Hepatocyte (in vitro differentiated cells): Measurements from ENCODE around the gene ARMH3. TPM values are rescaled to one million over a fixed set of nuclear protein-coding genes. Genes with fewer than 3 reads are reported as not detected.

ENCODE experiments used
- DNase-seq: peaks from one replicate; pipeline ENCODE4 v3.0.0-alpha.2; 2016; ENCODE audit warnings: low spot score
- H2AFZ ChIP-seq: fragments of 200-600 bp; sonication (generic); 2 replicates; pipeline ENCODE4 v1.6.0; 2016; ENCODE audit warnings: antibody characterized with exemption, mild to moderate bottlenecking
- H3K27ac ChIP-seq: fragments of 200-600 bp; sonication (generic); 2 replicates; pipeline ENCODE4 v1.5.1; 2016; ENCODE audit warnings: mild to moderate bottlenecking
- H3K27me3 ChIP-seq: fragments of 200-600 bp; sonication (generic); 2 replicates; pipeline ENCODE4 v1.6.1; 2016
- H3K36me3 ChIP-seq: fragments of 200-600 bp; sonication (generic); replicated peaks from 2 replicates; pipeline ENCODE4 v1.5.1; 2016; ENCODE audit warnings: low read depth; ENCODE audit not compliant: insufficient read depth
- H3K4me1 ChIP-seq: fragments of 200-600 bp; sonication (generic); 2 replicates; pipeline ENCODE4 v1.5.1; 2016; ENCODE audit warnings: mild to moderate bottlenecking, moderate library complexity; ENCODE audit not compliant: insufficient read depth
- H3K4me2 ChIP-seq: fragments of 200-600 bp; sonication (generic); 2 replicates; pipeline ENCODE4 v1.6.0; 2016
- H3K4me3 ChIP-seq: fragments of 200-600 bp; sonication (generic); 2 replicates; pipeline ENCODE4 v1.5.1; 2016; ENCODE audit warnings: mild to moderate bottlenecking
- H3K79me2 ChIP-seq: fragments of 200-600 bp; sonication (generic); 2 replicates; pipeline ENCODE4 v1.6.0; 2017; ENCODE audit warnings: mild to moderate bottlenecking
- H3K9me2 ChIP-seq: fragments of 200-600 bp; sonication (generic); replicated peaks from 2 replicates; pipeline ENCODE4 v1.6.0; 2017; ENCODE audit warnings: mild to moderate bottlenecking; ENCODE audit not compliant: insufficient read depth
- H3K9me3 ChIP-seq: fragments of 200-600 bp; sonication (generic); 2 replicates; pipeline ENCODE4 v1.5.1; 2016; ENCODE audit warnings: low read depth, mild to moderate bottlenecking
- H4K20me1 ChIP-seq: fragments of 200-600 bp; sonication (generic); 2 replicates; pipeline ENCODE4 v1.6.0; 2016; ENCODE audit warnings: mild to moderate bottlenecking; ENCODE audit not compliant: insufficient read depth, poor library complexity, severe bottlenecking
- CTCF ChIP-seq: fragments of 200-600 bp; sonication (generic); IDR thresholded peaks from 2 replicates; pipeline ENCODE4 v1.5.1; 2016; ENCODE audit warnings: antibody characterized with exemption, mild to moderate bottlenecking; ENCODE audit not compliant: poor library complexity
- EZH2 ChIP-seq: fragments of 200-600 bp; sonication (generic); IDR thresholded peaks from 2 replicates; pipeline ENCODE4 v1.6.1; 2016; ENCODE audit warnings: antibody characterized with exemption, mild to moderate bottlenecking, borderline replicate concordance
- EZH2phosphoT487 ChIP-seq: fragments of 200-600 bp; sonication (generic); IDR thresholded peaks from one replicate; pipeline ENCODE4 v1.6.1; 2018; ENCODE audit warnings: antibody characterized with exemption, mild to moderate bottlenecking, low read depth, moderate library complexity; ENCODE audit not compliant: unreplicated experiment, severe bottlenecking
- WGBS: methylation state at CpG from one replicate; pipeline ENCODE4 v1.1.6; 2016; ENCODE audit warnings: low lambda C conversion rate; ENCODE audit errors: missing lambda C conversion rate; 5-methylcytosine and 5-hydroxymethylcytosine counted together
- polyA plus RNA-seq: library from polyadenylated mRNA; unstranded; fragments of >200 nt; fragmentation: Nextera tagmentation; extraction: Ambion mirVana; gene quantifications from 2 replicates; pipeline ENCODE4 v1.2.1, GENCODE V29; 2016
- total RNA-seq: library from RNA; depleted of rRNA; stranded (reverse); fragments of >200 nt; gene quantifications from 2 replicates; pipeline ENCODE4 v1.2.3, GENCODE V29; 2014

Gene ARMH3
- total and polyA plus RNA-seq, 2 experiments from 2014 or later: 10.6 to 15.1 TPM

DNA sequence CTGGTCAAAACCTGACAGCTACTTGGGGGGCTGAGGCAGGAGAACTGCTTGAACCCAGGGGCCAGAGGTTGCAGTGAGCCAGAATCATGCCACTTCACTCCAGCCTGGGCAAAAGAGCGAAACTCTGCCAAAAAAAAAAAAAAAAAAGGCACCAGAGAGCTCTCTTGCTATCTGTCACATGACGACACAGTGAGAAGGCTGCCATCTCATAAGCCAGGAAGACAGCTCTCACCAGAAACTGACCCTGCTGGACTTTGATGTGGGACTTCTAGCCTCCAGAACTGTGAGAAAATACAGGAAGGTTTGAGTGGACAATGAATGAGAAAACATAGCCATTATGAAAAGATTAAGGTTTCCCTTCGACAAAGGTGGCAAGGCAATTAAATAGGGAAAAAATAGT lies 161.2 kb downstream of the ARMH3 start:
- Histone ChIP-seq H3K9me2 (no peaks in the 10 kb centered on the region), H3K9me3 (no peaks in the 10 kb centered on the region), H3K4me2 (no peak overlapping the region), H2AFZ (no peak overlapping the region), H3K36me3 (no peaks in the 10 kb centered on the region), H3K79me2 (no peaks in the 10 kb centered on the region), H3K4me3 (no peak overlapping the region), H3K4me1 (no peaks in the 10 kb centered on the region), H4K20me1 (no peaks in the 10 kb centered on the region), H3K27ac (no peak overlapping the region), H3K27me3 (no peaks in the 10 kb centered on the region)
- TF ChIP-seq EZH2: no peak
- TF ChIP-seq EZH2phosphoT487: no peak
- no peak for TF ChIP-seq CTCF
- 80% methylated on average over 3 of the region's 3 CpGs for WGBS
- DNase-seq: peak; percentile 23

- no peaks in the 10 kb centered on the region for H3K9me2 ChIP-seq
- no peaks in the 10 kb centered on the region for H3K79me2 ChIP-seq
- no peak overlapping the region for H3K4me3 ChIP-seq
- no peaks in the 10 kb centered on the region for H3K4me1 ChIP-seq
- H3K9me3 ChIP-seq: no peaks in the 10 kb centered on the region
- TF ChIP-seq EZH2 (no peak), CTCF (no peak), EZH2phosphoT487 (no peak)
- H3K4me2 ChIP-seq: no peak overlapping the region
- H3K27me3 ChIP-seq: no peaks in the 10 kb centered on the region
- no peak overlapping the region for H2AFZ ChIP-seq
- no peaks in the 10 kb centered on the region for H4K20me1 ChIP-seq
- no peak overlapping the region for H3K27ac ChIP-seq
- no peaks in the 10 kb centered on the region for H3K36me3 ChIP-seq
- no peak for DNase-seq
- 85% methylated on average over 6 of the region's 6 CpGs for WGBS
Measured at GRCh38 chr10:101894266-101894665, 161.7 kb downstream of the ARMH3 start.

DNA sequence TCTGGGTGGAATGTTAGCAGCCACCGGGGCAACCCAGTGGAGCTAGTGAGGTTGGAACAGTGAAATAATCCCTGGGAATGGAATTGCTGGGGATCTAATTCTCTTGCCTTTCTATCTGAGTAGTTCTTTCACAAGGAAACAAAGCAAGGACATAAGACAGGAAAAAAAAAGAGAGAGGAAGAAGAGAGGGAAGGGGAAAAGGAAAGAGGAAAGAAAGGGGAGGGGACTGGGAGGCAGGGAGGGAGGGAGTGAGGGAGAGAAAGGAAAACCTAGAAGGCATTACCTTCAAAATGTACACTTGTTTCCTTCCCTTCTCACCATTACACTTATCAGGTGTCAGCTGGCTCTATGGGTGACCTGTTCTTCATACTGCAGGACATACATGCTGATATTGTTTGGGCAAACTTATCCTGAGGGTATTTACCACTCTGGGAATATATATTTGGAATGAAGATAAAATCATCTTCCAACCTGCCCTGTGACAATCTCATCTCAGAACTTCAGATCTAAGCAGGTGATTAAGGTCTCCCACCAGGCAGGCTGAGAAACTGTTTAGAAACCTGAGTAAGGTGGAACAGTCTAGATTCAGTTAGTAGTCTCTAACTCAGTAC lies 162.4 kb downstream of the ARMH3 start:
- H4K20me1 ChIP-seq: no peaks in the 10 kb centered on the region
- 83% methylated on average over 1 of the region's 1 CpG for WGBS
- DNase-seq: no peak

More for the DNA sequence above, 162.4 kb downstream of the ARMH3 start:
- Histone ChIP-seq H3K9me2 (no peaks in the 10 kb centered on the region), H3K9me3 (no peaks in the 10 kb centered on the region), H3K27ac (no peak overlapping the region), H3K4me2 (no peak overlapping the region), H2AFZ (no peak overlapping the region), H3K4me3 (no peak overlapping the region), H3K27me3 (no peaks in the 10 kb centered on the region), H3K4me1 (no peaks in the 10 kb centered on the region), H3K79me2 (no peaks in the 10 kb centered on the region), H3K36me3 (no peaks in the 10 kb centered on the region)
- TF ChIP-seq EZH2 (no peak), EZH2phosphoT487 (no peak), CTCF (no peak)
